ENCODE measurements around the gene ZNF774.
A peak's percentile ranks its signal among the peaks of the same experiment; 100 is the strongest.
"Not testable (repeated sequence)": the region's sequence is repeated elsewhere in the genome, so short reads cannot be mapped to it uniquely, and the experiment has no call there.

The ZNF774 gene

GRCh38 chr15:90347431-90348065 lies 4.5 kb upstream of the ZNF774 start:
- not testable (repeated sequence) for FAIRE-seq

DNA sequence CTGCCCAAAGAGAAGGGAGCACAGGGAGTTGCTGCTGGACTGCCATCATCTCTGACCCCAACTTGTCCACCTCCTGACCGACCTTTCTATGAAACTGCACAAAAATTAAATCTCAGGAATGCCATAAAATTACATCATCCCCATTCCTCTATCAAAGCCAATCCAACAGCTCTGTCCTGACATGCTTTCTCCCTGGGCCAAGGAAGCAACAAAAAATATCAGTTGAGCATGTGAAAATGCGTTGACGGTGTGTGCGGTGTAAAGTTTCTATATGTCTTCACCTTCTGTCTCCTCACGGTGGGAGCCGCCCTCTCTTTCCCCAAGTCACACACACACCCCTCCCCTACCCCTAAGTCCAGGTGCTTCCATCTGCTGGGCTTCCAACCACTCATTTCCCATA lies 3.6 kb upstream of the ZNF774 start:
- FAIRE-seq, result no peak

- no peak for FAIRE-seq
These were observed 3.0 kb upstream of the ZNF774 start for GRCh38 chr15:90349072-90349471.

DNA sequence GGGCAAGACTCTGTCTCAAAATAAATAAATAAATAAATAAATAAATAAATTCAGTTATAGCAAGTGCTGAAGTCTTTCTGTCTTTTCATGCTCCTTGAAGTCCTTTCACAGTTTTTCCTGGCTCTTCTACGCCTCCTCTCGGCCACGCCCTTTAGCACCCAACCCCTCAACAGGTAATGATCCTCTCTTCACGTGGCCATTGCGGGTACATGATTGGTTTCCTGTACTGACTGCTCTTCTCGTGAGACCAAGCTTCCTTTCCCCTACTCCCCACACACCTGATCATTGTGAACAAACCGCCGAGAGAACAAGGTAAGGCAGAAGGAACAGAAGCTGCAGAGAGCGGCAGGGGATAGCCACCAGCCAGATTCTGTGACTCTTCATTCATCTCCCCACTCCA lies 2.3 kb upstream of the ZNF774 start:
- FAIRE-seq, result no peak

DNA sequence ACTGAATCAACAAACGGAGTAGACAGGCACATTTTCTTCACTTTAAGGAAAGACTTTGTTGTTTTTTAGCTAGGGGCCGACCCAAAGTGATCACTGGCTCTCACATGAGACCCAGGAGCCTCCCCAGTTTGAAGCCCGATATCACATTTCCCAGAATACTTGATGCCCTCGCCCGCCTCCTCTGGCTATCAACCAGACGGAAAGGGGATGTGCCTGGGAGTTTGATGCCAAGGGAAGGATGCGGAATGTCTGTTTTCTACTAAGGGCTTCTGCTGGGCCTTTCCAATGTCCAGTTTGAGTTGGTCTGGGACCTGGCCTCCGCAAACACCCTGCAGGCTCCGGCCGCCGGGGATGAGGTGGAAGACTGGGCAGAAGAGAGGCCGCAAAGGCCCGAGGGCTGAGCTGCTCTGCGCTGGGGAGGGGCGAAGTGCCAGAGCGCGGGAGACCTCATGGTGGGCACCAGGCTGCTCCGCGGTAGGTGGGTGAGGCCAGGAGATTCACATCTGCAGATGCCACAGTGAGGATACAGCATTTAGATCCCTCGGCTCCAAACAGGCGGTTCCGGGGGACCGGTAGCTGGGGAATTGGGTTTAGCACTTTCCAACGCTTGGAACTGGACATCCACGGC lies 491 bp upstream of the ZNF774 start:
- no peak for FAIRE-seq

GRCh38 chr15:90354986-90355385 lies 2.9 kb downstream of the ZNF774 start:
- no peak for FAIRE-seq

DNA sequence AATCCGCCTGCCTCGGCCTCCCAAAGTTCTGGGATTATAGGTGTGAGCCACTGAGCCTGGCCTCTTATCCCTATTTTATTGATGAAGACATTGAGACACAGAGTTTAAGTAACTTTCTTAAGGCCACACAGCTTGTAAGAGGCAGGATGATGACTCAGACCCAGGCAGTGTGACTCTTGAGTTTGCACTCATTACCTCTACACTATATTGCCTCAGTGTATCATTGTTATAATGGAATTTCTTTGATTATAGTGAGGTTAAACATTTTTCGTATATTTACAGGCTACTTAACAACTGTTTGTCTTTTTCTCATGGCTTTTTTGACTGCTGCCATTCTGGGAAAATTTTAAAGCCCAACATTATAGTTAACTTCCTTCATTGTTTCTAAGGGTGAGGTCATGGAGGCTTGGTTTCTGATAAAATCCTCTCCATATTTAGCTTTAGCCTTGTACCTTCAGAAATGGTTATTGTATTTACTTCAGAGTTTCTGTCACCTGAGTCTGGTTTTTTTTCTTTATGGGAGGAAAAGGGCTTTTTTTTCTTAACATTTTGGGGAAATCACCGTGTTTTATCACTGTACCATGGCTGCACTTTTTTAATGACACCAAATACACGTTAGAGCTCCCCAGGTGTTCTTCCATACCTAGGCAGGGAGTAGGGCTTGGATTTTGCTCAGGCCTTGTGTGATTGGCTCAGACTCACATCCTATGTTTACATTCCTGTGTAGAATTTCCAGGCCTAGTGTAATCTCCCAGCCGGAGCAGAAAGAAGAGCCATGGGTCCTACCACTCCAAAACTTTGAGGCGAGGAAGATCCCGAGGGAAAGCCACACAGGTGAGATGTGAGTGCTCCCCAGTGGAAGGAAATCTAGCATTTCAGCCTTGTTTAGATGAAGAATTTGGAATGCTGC lies 6.3 kb downstream of the ZNF774 start:
- FAIRE-seq, result no peak

DNA sequence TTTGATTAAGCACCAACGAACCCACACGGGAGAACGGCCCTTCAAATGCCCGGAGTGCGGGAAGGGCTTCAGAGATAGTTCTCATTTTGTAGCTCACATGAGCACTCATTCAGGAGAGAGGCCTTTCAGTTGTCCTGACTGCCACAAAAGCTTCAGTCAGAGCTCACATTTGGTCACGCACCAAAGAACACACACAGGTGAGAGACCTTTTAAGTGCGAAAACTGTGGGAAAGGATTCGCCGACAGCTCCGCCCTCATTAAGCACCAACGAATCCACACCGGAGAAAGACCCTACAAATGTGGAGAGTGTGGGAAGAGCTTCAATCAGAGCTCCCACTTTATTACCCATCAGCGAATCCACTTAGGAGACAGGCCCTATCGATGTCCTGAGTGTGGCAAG lies 8.7 kb downstream of the ZNF774 start:
- FAIRE-seq, result no peak

DNA sequence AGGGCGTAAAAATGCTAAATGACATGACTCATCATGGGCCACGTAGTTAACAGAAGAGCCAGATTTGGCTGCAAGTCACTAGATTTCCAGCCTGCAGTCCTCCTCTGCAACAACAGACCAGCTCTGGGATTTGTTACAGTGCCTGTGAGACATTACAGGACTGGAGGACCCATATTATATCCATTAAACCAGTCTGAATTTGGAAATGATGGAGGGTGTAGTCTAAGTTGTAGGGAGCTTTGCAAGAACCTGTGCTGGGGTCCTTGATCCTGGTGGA lies 10.8 kb downstream of the ZNF774 start:
- FAIRE-seq, result no peak

GRCh38 chr15:90364251-90364650 lies 12.2 kb downstream of the ZNF774 start:
- FAIRE-seq, result no peak

GRCh38 chr15:90365414-90366055 lies 13.5 kb downstream of the ZNF774 start:
- no peak for FAIRE-seq

- FAIRE-seq, result no peak
These were observed 15.5 kb downstream of the ZNF774 start for GRCh38 chr15:90367576-90367975.

GRCh38 chr15:90375071-90375470 lies 23.0 kb downstream of the ZNF774 start:
- FAIRE-seq, result no peak

- no peak for FAIRE-seq
These were observed 24.7 kb downstream of the ZNF774 start for GRCh38 chr15:90376789-90377188.

DNA sequence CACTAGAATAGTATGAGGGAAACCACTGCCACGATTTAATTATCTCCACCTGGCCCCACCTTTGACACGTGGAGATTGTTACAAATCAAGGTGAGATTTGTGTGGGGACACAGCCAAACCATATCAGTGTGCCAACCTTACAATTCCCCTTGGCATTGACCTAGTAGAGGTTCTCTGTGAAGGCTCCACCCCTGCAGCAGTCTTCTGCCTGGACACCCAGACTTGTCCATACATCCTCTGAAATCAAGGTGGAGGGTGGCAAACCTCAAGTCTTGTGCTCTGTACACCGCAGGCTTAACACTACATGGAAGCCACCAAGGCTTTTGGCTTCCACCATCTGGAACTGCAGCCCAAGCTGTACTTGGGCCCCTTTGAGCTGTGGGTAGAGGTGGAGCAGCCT lies 27.2 kb downstream of the ZNF774 start:
- no peak for FAIRE-seq

- FAIRE-seq, result no peak
These were observed 29.4 kb downstream of the ZNF774 start for GRCh38 chr15:90381515-90381914.

DNA sequence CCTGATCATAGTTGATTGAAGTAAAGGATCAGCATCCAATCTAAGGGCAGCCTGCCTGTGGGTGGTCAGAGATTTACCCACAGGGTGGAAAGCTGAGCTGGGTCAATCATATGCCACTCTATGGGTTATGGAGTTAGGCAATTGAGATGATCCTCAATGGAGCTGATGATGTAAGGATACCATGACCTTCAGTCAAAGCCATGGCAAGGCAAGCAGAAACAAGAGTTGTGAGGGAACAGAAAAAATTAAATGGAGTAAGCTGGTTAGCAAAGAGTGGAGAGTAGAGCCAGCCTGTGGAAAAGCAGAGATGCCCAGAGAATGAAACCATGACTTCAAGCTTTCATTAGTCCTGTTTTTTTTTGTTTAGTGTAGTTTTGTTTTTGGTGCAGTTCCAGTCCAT lies 30.2 kb downstream of the ZNF774 start:
- no peak for FAIRE-seq

DNA sequence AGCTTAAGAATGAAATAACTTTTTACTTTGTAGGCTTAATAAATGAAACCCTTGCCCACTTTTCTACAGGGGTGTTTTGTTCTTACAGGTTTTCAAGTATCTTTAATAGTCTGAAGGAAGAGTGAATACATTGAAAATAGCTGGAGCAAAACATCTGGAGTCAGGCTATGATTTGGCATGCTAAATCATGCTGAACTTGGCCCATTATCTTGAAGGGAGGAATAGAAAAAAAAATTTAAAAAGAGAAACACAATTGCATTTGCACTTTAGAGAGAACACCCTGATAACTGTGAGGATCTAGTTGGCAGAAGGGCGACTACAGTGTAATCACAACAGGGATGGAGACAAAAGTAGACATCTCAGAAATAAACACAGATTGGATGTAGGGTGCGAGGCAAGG lies 34.1 kb downstream of the ZNF774 start:
- FAIRE-seq, result no peak

DNA sequence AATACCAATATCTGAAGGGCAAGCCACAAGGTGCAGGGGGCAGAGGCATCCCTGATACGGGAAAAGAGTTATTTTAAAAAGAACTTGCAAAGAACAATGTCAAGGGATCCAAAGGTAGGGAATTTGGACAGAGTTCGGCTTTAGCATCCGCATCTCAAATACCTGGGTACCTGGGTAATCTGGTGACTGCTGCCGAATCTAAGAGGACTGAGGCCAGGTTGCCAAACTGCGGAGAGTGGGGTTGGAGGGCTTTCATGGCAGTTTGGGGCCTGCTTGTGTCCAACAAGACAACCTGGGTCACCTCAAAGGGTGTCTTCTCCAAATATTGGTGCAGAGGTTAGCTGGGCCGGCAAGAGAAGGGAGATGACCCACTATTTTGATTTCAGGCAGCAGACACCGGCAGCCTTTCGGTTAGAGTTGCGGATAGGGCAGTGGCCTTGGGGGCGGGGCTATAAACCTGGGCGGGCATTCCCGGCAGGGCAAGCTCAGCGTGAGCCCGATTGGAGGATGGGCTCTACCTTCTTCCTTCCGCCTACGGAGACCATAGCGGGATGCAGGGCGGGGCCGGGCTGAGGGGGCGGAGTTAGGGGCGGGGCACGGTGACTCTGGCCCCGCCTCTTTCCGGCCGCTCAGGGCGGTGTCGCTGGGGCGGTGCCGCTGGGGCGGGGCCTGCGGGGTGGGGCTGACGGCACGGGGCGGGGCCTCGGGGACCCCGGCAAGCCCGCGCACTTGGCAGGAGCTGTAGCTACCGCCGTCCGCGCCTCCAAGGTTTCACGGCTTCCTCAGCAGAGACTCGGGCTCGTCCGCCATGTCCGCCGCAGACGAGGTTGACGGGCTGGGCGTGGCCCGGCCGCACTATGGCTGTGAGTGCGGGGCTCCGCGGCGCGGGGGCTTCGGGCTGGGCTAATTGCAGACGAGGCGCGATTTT lies 35.7 kb downstream of the ZNF774 start, which contains the start of gene IQGAP1:
Gene IQGAP1 (plus strand): TSS at position 709 of the 928 bp plus-strand sequence. CDS start 100 bp downstream, at position 809.
- peak; percentile 69 for FAIRE-seq

GRCh38 chr15:90388462-90389380 lies 36.6 kb downstream of the ZNF774 start:
- no peak for FAIRE-seq

GRCh38 chr15:90389513-90389912 lies 37.4 kb downstream of the ZNF774 start:
- FAIRE-seq, result no peak
